GM12873 (cell line): ENCODE data around the gene IPCEF1.

Source experiments
- CTCF ChIP-seq: IDR thresholded peaks from 2 replicates; pipeline ENCODE4 v1.5.1; 2012; ENCODE audit warnings: low read depth, mild to moderate bottlenecking, moderate library complexity, low read length, control low read depth; ENCODE audit not compliant: insufficient read depth; ENCODE audit errors: missing control alignments

The IPCEF1 gene

DNA sequence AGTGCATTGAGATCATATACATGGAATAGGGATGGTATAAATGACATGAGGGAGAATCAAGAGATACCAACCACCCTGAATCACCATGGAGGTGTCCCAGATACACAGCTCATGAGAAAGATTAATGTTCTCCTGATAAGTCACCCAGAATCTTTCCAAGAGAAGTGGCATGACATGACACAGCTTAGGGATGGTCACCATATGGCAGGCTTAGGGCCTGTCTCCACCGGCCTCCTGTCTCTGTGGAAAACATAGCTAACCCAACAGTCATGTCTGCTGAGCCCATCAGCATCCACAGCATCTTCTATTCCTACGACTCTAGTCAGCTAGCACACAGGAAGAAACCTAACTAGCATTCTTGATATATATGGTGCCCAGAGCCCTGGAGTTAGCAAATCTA lies 133.3 kb downstream of the IPCEF1 start:
- TF ChIP-seq CTCF: no peak

DNA sequence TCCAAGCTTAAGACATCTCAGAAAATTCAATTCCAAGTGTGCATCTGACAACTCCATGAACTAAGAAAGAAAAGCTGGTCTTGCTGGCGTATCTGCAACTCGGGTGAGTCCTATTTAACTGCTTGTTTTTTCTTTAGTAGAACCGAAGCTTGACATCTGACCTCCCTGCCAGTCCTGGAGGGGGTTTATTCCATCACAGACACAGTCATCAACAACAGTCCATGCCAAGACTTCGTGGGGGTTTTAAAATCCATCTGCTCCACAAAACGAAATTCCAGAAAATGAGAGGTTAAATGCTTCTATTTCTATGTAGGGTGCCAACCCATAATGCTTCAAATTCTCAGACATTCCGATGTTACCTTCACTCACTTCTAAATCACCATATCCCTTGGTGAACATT lies 133.9 kb downstream of the IPCEF1 start:
- no peak for TF ChIP-seq CTCF

GRCh38 chr6:154219250-154219649 lies 137.4 kb downstream of the IPCEF1 start:
- TF ChIP-seq CTCF: no peak

- TF ChIP-seq CTCF: no peak
Measured at GRCh38 chr6:154218787-154219186, 137.8 kb downstream of the IPCEF1 start.

- TF ChIP-seq CTCF: no peak
Measured at GRCh38 chr6:154218301-154218700, 138.3 kb downstream of the IPCEF1 start.

DNA sequence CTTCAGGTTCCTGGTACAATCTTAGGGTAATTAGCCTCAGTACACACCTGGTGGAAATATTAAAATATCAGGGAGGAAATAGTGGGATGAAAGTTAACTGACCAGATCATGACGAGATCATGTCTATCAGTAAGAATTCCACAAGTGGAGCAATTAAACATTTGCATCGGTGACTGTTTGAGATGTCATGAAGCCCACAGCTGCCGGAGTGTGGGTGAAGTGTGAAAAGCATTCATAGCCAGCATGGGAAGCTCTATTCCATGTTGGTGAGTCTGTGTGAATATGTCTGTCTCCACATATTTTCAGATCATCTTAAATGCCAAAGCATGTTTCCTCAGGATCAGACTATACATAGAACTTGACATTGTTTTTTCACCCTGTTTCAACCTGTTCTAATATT lies 142.8 kb downstream of the IPCEF1 start:
- no peak for TF ChIP-seq CTCF

- TF ChIP-seq CTCF: no peak
Measured at GRCh38 chr6:154210678-154211077, 145.9 kb downstream of the IPCEF1 start.
